Lung (tissue), 12 donors: ENCODE data around the gene GAMT. TPM values are rescaled to one million over a fixed set of nuclear protein-coding genes. Genes with fewer than 3 reads are reported as not detected.

ENCODE experiments used
- ATAC-seq: fragments of 200-7000 bp; cut with Tn5 transposase; one replicate; pipeline ENCODE4 v1.9.1; 2020; ENCODE audit warnings: moderate number of reproducible peaks; ENCODE audit not compliant: insufficient read depth, low FRiP score
- DNase-seq, 3 donors: peaks; one replicate each; pipeline ENCODE4 v3.0.0-alpha.2; 2013 to 2017
- H3K27ac ChIP-seq, 2 donors: one replicate each; pipeline ENCODE4 v1.5.1; 2013; ENCODE audit warnings: mild to moderate bottlenecking in 2 of 2, moderate library complexity in 2 of 2, control low read depth in 1 of 2, inconsistent platforms in 1 of 2, low read depth in 1 of 2, low read length in 1 of 2
- H3K27me3 ChIP-seq, 3 donors: one replicate each; pipeline ENCODE4 v1.5.1; 2013; ENCODE audit warnings: low read length in 2 of 3; ENCODE audit not compliant: control insufficient read depth in 3 of 3, insufficient read depth in 3 of 3
- H3K36me3 ChIP-seq, 4 donors: one replicate each; pipeline ENCODE4 v1.5.1; 2013; ENCODE audit warnings: low read length in 4 of 4, mild to moderate bottlenecking in 1 of 4, moderate library complexity in 1 of 4; ENCODE audit not compliant: control insufficient read depth in 4 of 4, insufficient read depth in 4 of 4
- H3K4me1 ChIP-seq, 5 donors: one replicate each; pipeline ENCODE4 v1.5.1; 2013; ENCODE audit warnings: low read length in 5 of 5, mild to moderate bottlenecking in 2 of 5, moderate library complexity in 1 of 5; ENCODE audit not compliant: control insufficient read depth in 5 of 5, insufficient read depth in 5 of 5
- H3K4me3 ChIP-seq: one replicate; pipeline ENCODE4 v1.5.1; 2013; ENCODE audit warnings: mild to moderate bottlenecking, control low read depth, moderate library complexity
- H3K9ac ChIP-seq, 2 donors: one replicate each; pipeline ENCODE4 v1.5.1; 2013; ENCODE audit warnings: low read length in 2 of 2, control low read depth in 1 of 2; ENCODE audit not compliant: insufficient read depth in 1 of 2
- H3K9me3 ChIP-seq, 4 donors: one replicate each; pipeline ENCODE4 v1.5.1; 2013; ENCODE audit warnings: low read length in 3 of 4, mild to moderate bottlenecking in 1 of 4, moderate library complexity in 1 of 4; ENCODE audit not compliant: control insufficient read depth in 4 of 4, insufficient read depth in 3 of 4
- CTCF ChIP-seq: IDR thresholded peaks from 2 replicates; pipeline ENCODE4 v1.5.1; 2012; ENCODE audit warnings: mild to moderate bottlenecking; ENCODE audit errors: control extremely low read depth, extremely low read depth
- WGBS, 2 donors: extraction: QIAGEN DNeasy Blood & Tissue Kit; methylation state at CpG; one replicate each; pipeline ENCODE4 v1.1.7; 2013; 5-methylcytosine and 5-hydroxymethylcytosine counted together
- polyA plus RNA-seq, 2 donors: library from polyadenylated mRNA; stranded (reverse); fragments of 200-250 nt; gene quantifications; one replicate each; pipeline ENCODE4 v1.2.1, GENCODE V29; 2013
- total RNA-seq, 2 donors: library from RNA; depleted of rRNA in 1 of 2; stranded (reverse); fragments of >200 nt in 1 of 2; gene quantifications; one replicate each; pipeline ENCODE4 v1.2.1, GENCODE V29; 2014 to 2021
- donor health status: control.
- donor health status: control.
- donor health status: Bipolar disorder and iron deficiency.
- donor health status: healthy.
- donor health status: DM: yes; HTN: yes; CAD: no.

Gene GAMT
- total and polyA plus RNA-seq, 4 donors: 2.9 to 8.6 (median 7.3) TPM

GRCh38 chr19:1438035-1438932, 36.9 kb upstream of the GAMT start, which contains the start of gene RPS15:
TSS of gene RPS15 (plus strand) at chr19:1438396. CDS start at chr19:1438426, 30 bp downstream.
- no peaks in the 10 kb centered on the region for H3K27me3 ChIP-seq
- ATAC-seq: peak; percentile 93
- H3K9me3 ChIP-seq: no peaks in the 10 kb centered on the region
- peak within 1 kb of the TSS; percentile 77 to 95 for H3K9ac ChIP-seq
- WGBS, 2 donors: 1 to 2% methylated on average over 91 to 100 of the region's 100 CpGs
- peak within 1 kb of the TSS; percentile 73 to 96 for H3K27ac ChIP-seq
- peaks cover 19 to 54% (median 33%) of the 10 kb centered on the region in 4 donors for H3K36me3 ChIP-seq
- DNase-seq: peak; percentile 96 to 98 (median 97)
- H3K4me1 ChIP-seq: peaks cover 0 to 17% (median 3%) of the 10 kb centered on the region in 5 donors
- H3K4me3 ChIP-seq: peak within 1 kb of the TSS; percentile 98
- peak; percentile 88 for TF ChIP-seq CTCF

- TF ChIP-seq CTCF: no peak
- Histone ChIP-seq H3K27me3 (no peaks in the 10 kb centered on the region), H3K9me3 (no peaks in the 10 kb centered on the region), H3K9ac (no peak overlapping the region), H3K27ac (no peak overlapping the region), H3K36me3 (peaks cover 19 to 59% (median 31%) of the 10 kb centered on the region in 4 donors), H3K4me1 (peaks cover 0 to 17% (median 3%) of the 10 kb centered on the region in 5 donors), H3K4me3 (no peak overlapping the region)
- WGBS, 2 donors: 63 to 72% methylated on average over 8 of the region's 8 CpGs
- DNase-seq (no peak), ATAC-seq (no peak)
Observed at GRCh38 chr19:1437609-1438008, 36.3 kb upstream of the GAMT start.

GRCh38 chr19:1435378-1435989, 34.1 kb upstream of the GAMT start:
- WGBS, 2 donors: 85 to 91% methylated on average over 21 of the region's 21 CpGs
- no peak overlapping the region for H3K27ac ChIP-seq
- H3K9me3 ChIP-seq: no peaks in the 10 kb centered on the region
- H3K4me3 ChIP-seq: no peak overlapping the region
- no peak for TF ChIP-seq CTCF
- no peak overlapping the region for H3K9ac ChIP-seq
- peaks cover 0 to 14% (median 3%) of the 10 kb centered on the region in 5 donors for H3K4me1 ChIP-seq
- no peaks in the 10 kb centered on the region for H3K27me3 ChIP-seq
- H3K36me3 ChIP-seq: peaks cover under 1 to 53% (median 23%) of the 10 kb centered on the region in 4 donors
- DNase-seq: no peak
- ATAC-seq: no peak
